GM19468 (cell line): ENCODE measurements around the gene TEX44.

Experiments used
- ATAC-seq: cut with Tn5 transposase; IDR thresholded peaks from one replicate; pipeline ENCODE4 v1.9.1; 2021; ENCODE audit warnings: mild to moderate bottlenecking, moderate library complexity, moderate number of reproducible peaks; ENCODE audit not compliant: unreplicated experiment; ENCODE audit errors: extremely low read depth

TEX44 gene

GRCh38 chr2:231626449-231626848 lies 33.8 kb downstream of the TEX44 start:
- ATAC-seq, result no peak

DNA sequence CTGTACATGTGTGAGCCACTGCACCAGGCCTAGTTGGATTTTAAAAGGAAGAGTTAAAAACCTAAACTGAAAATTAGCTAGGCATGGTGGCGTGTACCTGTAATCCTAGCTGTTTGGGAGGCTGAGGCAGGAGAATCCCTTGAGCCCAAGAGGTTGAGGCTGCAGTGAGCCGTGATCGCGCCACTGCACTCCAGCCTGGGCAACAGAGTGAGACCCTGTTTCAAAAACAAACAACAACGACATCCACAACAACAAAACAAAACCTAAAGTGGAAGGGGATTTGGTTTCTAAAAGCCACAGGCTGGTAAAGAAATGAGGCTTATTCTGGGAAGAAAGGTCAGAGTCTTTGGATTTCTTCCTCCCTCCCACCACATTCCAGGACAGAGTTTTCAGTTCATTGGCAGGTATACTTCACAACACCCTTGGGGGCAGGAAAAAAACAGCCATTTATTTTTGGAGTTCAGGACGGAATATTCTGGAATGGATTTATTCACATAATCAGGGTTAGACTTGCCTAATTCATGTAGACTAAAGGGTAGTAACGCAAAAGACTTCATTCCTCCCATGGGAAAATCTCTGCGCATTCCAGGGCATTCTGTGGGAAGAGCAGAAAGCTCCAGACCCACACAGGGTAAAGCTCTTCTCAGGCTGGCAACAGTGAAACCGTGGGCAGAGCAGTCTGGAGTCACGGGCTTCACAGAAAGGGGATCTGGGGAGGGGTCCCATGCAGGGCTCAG lies 34.9 kb downstream of the TEX44 start:
- no peak for ATAC-seq

GRCh38 chr2:231632559-231633142 lies 40.0 kb downstream of the TEX44 start:
- no peak for ATAC-seq

- ATAC-seq, result no peak
These were observed 40.7 kb downstream of the TEX44 start for GRCh38 chr2:231633241-231633976.

DNA sequence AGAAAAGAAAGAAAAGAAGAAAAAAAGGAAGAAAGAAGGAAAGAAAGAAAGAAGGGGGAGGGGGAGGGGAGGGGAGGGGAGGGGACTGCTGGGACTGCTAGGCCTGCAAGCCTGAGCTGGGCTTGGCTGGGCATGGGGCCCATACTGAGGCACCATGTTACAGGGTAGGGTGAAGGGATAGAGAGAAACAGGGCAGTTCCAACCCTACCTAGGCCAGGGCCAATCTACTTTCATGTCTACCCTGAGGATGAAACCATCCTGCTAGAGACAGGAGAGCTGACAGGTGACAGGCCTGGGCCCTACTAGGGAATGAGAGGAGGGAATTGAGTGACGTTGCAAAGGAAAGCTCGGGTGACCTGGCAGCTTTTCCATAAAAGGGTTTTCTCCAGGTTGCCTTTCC lies 41.7 kb downstream of the TEX44 start:
- no peak for ATAC-seq

DNA sequence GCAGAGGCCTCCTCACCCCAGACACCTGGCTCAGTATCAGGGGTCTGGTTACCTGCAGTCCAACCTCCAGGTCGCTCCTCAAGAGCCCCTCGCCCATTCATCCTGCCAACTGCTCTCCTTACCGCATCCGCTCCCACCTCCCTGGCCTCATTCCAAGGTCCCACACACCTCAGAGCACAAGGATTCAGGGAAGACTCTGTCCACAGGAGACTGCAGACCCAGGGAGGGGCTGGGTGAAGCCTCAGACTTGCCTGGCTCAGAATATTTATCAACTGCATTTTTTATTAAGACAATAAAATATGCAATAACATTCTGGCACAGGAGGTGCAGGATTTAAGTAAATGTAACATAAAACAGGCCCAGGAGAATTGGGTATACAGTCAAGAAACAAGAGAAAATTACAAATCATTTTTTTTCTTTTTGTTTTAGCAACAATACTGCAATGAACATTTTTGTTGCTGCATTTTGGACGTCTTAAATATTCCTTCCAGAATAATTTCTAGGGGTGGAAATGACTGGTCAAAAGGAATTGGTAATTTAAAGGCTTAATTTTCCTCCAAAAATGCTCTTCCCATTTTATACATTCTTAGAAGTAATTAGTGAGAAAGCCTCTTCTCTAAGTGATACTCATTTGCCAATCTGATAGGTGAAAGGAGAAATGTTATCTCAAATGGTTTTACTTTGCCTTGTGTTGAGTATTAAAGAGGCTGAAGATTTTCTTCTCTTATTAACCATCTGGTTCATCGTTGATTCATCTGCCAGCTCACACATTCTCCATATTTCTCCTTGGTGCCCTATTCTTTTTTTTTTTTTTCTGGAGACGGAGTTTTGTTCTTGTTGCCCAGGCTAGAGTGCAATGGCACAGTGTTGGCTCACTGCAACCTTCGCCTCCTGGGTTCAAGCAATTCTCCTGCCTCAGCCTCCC lies 42.5 kb downstream of the TEX44 start:
- no peak for ATAC-seq

GRCh38 chr2:231640241-231640640 lies 47.6 kb downstream of the TEX44 start:
- no peak for ATAC-seq

DNA sequence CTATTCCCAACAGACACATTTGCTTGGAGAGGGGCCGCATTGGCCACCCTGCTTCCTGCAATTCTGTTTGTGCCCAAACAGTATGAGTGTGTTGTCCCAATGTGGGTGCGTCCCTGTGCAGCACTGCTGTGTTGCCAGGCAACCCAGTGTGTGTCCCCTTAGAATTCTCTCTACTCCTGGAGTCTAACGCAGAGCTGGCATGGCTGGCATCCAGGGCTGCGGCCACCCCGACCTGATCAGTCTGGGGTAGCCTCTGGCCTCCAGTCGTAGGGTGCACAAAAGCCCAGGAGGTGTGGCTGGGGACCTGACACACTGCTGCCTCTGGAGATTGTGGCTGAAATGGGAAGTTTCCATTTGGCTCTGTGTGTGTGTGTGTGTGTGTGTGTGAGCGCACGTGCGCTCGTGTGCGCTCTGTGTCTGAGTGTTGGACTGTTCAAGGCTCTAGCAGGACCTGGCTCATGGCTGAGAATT lies 48.0 kb downstream of the TEX44 start:
- ATAC-seq, result no peak

GRCh38 chr2:231642631-231643494 lies 50.2 kb downstream of the TEX44 start:
- no peak for ATAC-seq

DNA sequence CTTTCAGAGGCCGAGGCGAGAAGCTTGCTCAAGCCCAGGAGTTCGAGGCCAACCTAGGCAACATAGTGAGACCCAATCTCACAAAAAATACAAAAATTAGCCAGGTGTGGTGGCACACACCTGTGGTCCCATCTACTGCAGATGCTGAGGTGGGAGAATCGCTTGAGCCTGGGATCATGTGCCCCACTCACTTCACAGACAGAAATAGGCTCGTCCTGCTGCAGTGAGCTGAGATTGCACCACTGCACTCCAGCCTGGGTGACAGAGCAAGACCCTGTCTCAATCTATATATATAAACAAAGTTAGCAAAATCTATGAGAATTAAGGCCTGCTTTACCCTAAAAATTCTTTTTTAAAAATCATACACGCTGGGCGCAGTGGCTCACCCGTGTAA lies 50.8 kb downstream of the TEX44 start:
- no peak for ATAC-seq
